Brain microvascular endothelial cell (primary cell): ENCODE measurements around the gene FOXC1.
A peak's percentile ranks its signal among the peaks of the same experiment; 100 is the strongest.

Experiments
- DNase-seq: peaks from one replicate; pipeline ENCODE4 v3.0.0-alpha.2; 2020
- H3K27ac ChIP-seq: fragments of 250-450 bp; sonication (Bioruptor Pico); 2 replicates; pipeline ENCODE4 v1.5.1; 2020; ENCODE audit warnings: mild to moderate bottlenecking, moderate library complexity
- H3K27me3 ChIP-seq: fragments of 250-450 bp; sonication (Bioruptor Pico); replicated peaks from 2 replicates; pipeline ENCODE4 v1.5.1; 2020; ENCODE audit warnings: mild to moderate bottlenecking
- H3K36me3 ChIP-seq: fragments of 250-450 bp; sonication (Bioruptor Pico); replicated peaks from 2 replicates; pipeline ENCODE4 v1.5.1; 2020; ENCODE audit warnings: mild to moderate bottlenecking
- H3K4me3 ChIP-seq: 2 replicates; pipeline ENCODE4 v1.5.1; 2011; ENCODE audit warnings: low read depth, mild to moderate bottlenecking, control low read depth, low read length, moderate library complexity
- in situ Hi-C: cut with HindIII; loops from 2 replicates; pipeline ENCODE4 v1.10.0; 2017; ENCODE audit warnings: low sequenced_read_pairs, low pct_ligation_motif_present
- TF ChIP-seq, protein P1 (sequence below): IDR thresholded peaks from 2 replicates; pipeline ENCODE4 v1.5.1; 2011; ENCODE audit warnings: low read depth, mild to moderate bottlenecking, moderate library complexity, low read length, control low read depth, inconsistent platforms; ENCODE audit errors: missing control alignments

The FOXC1 gene

DNA sequence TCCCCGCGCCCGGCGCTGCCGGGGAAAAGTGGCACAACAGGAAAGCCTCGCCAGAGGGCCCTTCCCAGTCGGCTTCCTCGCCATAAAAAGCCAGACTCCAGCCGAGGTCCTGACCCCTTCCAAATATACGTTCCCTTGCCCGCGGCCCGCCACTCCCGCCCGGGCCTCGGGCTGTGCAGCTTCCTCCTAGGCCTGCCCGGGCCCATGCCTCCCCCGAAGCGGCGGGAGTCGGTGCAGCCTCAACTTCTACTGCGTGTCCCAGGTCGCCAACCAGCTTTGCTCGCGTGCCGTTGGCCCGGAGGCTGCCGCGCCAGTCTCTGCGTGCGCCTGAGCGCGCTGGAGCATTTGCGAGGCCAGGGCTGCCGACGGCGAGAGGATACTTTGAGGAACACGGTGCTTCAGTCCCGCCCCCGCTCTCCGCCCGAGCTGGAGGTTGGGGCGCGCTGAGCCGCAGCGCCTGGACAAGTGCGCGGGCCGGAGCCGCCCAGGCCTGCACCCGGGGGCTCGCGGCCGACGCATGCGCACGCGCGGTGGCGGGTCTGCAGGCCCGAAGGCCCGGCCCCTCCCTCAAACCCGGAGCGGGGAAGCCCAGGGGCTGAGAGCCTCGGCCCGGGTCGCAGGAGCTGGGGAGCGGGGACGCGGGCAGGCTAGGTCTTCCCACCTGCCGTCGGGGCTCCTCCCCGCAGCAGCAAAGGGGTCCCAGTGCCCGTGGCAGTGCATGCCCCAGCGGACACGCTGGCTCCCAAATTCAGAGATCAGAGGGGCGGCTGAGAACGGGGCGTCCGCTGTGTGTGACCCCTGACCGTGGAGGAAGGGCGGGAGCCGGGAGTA, 10.2 kb downstream of the FOXC1 start:
- in situ Hi-C loops, result loop anchor here (25.0 kb wide), 2 partner anchors 492 to 742 kb away; no protein-coding TSS in a partner anchor
- TF ChIP-seq, protein P1, sequence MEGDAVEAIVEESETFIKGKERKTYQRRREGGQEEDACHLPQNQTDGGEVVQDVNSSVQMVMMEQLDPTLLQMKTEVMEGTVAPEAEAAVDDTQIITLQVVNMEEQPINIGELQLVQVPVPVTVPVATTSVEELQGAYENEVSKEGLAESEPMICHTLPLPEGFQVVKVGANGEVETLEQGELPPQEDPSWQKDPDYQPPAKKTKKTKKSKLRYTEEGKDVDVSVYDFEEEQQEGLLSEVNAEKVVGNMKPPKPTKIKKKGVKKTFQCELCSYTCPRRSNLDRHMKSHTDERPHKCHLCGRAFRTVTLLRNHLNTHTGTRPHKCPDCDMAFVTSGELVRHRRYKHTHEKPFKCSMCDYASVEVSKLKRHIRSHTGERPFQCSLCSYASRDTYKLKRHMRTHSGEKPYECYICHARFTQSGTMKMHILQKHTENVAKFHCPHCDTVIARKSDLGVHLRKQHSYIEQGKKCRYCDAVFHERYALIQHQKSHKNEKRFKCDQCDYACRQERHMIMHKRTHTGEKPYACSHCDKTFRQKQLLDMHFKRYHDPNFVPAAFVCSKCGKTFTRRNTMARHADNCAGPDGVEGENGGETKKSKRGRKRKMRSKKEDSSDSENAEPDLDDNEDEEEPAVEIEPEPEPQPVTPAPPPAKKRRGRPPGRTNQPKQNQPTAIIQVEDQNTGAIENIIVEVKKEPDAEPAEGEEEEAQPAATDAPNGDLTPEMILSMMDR, result no peak
- H3K27ac ChIP-seq, result no peak overlapping the region
- H3K4me3 ChIP-seq, result peak overlapping the region; percentile 15
- H3K36me3 ChIP-seq, result no peaks in the 10 kb centered on the region
- peaks cover 46% of the 10 kb centered on the region for H3K27me3 ChIP-seq
- DNase-seq, result no peak

DNA sequence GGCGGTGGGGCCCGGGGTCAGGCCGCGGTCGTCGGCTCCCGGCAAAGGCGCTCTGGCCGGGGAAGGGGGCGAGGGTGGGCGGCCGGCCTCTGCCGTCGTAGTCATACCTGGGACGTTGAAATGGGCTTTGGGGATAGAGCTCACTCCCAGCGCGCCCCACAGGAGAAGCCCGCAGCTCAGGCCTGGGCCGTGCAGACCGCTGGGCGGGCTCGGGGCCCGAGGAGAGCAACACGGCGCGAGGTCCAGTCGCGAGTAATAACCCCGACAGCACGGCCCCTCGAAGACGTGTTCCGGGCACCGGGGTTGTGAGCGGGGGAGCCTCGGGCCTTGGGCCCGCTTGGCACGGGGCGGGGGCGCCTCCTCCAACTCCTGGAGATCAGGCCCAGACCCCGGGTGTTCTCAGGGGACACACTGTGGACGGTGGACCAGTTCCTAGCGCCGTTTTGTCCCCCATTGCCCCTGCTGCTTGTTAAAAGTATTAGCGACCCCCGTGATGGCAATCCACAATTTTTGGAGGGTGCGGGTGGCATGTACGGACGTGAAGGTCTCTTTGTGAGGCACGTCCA, 10.9 kb downstream of the FOXC1 start:
- Histone ChIP-seq H3K27ac (no peak overlapping the region), H3K4me3 (no peak overlapping the region), H3K36me3 (no peaks in the 10 kb centered on the region), H3K27me3 (peaks cover 51% of the 10 kb centered on the region)
- in situ Hi-C loops, result loop anchor here (25.0 kb wide), 2 partner anchors 492 to 742 kb away; no protein-coding TSS in a partner anchor
- DNase-seq, result no peak
- TF ChIP-seq, protein P1, result no peak

DNA sequence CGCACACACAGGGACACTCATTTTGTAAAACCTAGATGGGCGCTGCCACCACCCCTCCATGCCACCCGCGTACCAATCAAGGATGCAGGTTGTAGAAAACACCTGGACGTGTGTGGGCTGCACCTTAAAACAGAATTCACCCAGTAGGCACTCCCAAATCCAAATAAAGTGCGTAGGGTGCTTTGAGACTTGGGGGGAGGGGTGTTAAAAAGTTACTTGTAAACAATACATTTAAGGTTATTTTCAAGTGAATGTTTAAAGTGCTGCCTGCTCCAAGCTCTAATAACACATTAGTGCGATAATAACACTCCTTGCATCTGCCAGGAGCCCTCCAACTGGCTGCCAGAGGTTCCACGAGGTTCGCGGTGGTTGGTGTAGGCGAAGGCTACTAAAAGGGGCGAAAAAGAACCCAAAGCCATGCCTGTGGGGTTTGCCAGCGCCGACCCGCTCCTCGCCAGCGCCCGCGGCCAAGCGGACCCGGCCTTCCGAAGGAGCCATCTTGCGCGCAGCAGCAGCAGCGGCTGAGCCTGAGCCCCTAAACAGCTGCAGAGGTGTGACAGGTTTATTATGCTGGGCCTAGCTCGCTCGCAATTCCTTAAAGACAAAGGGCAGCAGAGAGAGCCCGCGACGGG, 11.5 kb downstream of the FOXC1 start:
- H3K4me3 ChIP-seq, result no peak overlapping the region
- in situ Hi-C loops, result loop anchor here (25.0 kb wide), 2 partner anchors 491 to 741 kb away; no protein-coding TSS in a partner anchor
- no peak for DNase-seq
- no peak overlapping the region for H3K27ac ChIP-seq
- TF ChIP-seq, protein P1, result no peak
- no peaks in the 10 kb centered on the region for H3K36me3 ChIP-seq
- H3K27me3 ChIP-seq, result peaks cover 57% of the 10 kb centered on the region

DNA sequence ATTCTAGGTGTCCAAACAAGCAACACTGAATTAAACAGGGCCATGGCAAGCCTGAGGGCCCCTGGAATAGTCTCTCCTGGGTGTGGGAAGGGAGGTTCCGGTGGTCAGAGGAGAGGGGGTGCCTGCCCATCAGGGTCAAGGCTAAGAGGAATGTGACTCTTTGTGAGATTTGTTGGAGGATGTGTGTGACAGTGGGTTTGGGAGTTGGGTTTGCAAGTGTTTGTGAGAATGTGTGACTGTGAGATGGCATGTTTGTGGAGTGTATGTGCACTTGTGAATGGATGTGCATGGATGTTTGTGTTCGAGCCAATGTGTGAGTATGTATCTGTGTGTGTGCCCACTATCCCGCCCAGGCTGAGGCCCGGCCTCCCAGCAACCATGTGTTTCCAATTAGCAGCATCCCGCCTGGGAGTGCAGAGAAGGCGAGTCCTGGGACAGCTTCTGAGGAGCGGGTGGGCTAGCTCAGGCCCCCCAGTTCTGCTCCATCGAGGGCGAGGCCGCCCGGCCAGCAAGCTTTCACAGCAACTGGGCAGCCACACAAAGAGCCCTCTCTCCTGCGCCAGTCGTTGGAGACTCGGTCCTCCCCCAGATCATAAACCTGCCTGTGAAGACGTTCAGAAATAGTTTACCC, 12.6 kb downstream of the FOXC1 start:
- TF ChIP-seq, protein P1, result no peak
- Histone ChIP-seq H3K36me3 (no peaks in the 10 kb centered on the region), H3K27ac (no peak overlapping the region), H3K4me3 (no peak overlapping the region), H3K27me3 (peaks cover 69% of the 10 kb centered on the region)
- no peak for DNase-seq
- in situ Hi-C loops, result loop anchor here (25.0 kb wide), 2 partner anchors 490 to 740 kb away; no protein-coding TSS in a partner anchor

DNA sequence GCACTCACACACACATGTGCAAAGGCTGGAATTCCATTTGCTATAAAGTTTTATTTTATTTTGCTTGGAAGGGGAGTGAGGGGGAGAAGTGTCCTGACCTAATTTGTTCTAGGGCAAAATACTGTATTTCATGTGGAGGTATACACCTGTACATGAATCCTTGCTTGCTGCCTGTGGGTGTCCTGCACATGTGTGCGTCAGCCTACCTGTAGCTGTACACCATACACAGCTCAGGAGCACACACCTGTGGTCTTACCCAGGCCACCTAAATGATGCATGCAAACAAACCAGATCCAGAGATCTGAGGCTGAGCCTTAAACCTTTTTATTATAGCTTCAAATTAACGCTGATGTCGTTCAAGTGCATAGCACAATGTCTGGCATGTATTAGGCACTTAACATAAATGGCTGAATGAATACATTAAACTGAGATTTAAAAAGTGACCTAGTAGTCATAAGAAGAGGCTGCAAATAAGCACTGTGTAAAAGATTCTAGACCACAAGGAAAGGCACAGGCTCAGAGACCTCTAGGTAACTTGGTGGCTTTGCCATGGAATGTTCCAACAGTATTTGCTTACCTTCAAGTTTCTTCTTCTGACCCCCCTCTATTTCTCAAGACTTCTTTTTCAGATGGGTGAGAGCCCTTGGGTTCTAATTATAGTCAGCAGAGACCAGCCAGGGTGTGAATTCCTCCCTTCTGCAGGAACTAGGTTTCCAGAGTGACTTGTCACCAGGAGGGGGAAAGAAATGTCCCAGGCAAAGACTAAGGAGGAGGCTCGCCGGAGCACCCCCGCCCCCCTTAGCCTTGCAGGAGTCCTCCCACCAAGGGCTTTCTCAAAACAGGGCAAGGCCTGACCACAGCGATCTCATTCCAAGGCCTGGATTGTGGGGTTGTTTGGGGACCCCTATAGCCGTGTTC, 13.4 kb downstream of the FOXC1 start:
- in situ Hi-C loops, result loop anchor here (25.0 kb wide), 2 partner anchors 489 to 739 kb away; no protein-coding TSS in a partner anchor
- Histone ChIP-seq H3K27ac (no peak overlapping the region), H3K4me3 (no peak overlapping the region), H3K36me3 (no peaks in the 10 kb centered on the region), H3K27me3 (peaks cover 75% of the 10 kb centered on the region)
- TF ChIP-seq, protein P1, result no peak
- DNase-seq, result no peak
